Gastrocnemius medialis (tissue), 4 donors: Measurements from ENCODE around the gene BPIFB1.

Source experiments
- CTCF ChIP-seq, 5 experiments: fragments of 450-650 bp in 3 of 5; fragments of 200-600 bp in 2 of 5; sonication (generic) in 2 of 5; IDR thresholded peaks in 4 of 5; conservative IDR thresholded peaks in 1 of 5; 1 replicate in 4 of 5; 2 replicates in 1 of 5; pipeline ENCODE4 v1.5.1; 2016 to 2019; ENCODE audit warnings: antibody characterized with exemption in 5 of 5, mild to moderate bottlenecking in 3 of 5, moderate library complexity in 3 of 5
- POLR2A ChIP-seq, 2 donors: fragments of 450-650 bp; IDR thresholded peaks; one replicate each; pipeline ENCODE4 v1.6.1; 2017; ENCODE audit warnings: antibody characterized with exemption in 2 of 2, mild to moderate bottlenecking in 2 of 2, moderate library complexity in 2 of 2

DNA sequence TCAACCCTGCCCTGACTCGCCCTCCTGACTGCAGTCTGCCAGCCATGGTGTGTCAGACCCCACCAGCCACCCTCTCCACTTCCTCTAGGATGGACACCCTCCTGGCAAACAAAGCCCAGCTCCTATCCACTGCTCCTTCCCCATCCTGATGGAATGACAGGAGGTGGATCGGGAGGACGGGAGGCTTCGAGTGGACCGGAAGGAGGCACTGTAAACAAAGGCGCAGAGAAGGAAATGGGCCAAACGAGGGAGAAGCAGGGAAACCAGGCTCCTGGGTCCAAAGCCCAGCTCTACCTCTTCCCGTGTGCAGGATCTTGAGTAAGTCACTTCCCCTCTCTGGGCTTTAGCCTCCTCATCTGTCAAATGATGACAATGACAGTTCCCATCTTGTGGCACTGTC, 40.2 kb downstream of the BPIFB1 start:
- TF ChIP-seq CTCF (IDR thresholded peaks at IDR 0.05 in 4 of 5, conservative IDR thresholded peaks at IDR 0.05 in 1 of 5) (no peak), POLR2A (IDR thresholded peaks at IDR 0.05) (no peak)
